AG04450 (cell line): ENCODE data around the gene ZDHHC7. TPM values are rescaled to one million over a fixed set of nuclear protein-coding genes. Genes with fewer than 3 reads are reported as not detected.

Source experiments
- CTCF ChIA-PET: fragments of 300-600, 350-600 bp; formaldehyde crosslinking; extraction: SDS; loops from one replicate; lab custom pipeline; 2022; ENCODE audit warnings: antibody characterized with exemption, inconsistent platforms; lab: Charles Lee
- POLR2A ChIA-PET: fragments of 350-600 bp; formaldehyde crosslinking; extraction: SDS; loops from one replicate; lab custom pipeline; 2021; ENCODE audit warnings: antibody characterized with exemption, inconsistent platforms; lab: Yijun Ruan, JAX
- DNase-seq: peaks from one replicate; pipeline ENCODE4 v3.0.0-alpha.2; 2011; ENCODE audit warnings: low read depth, low spot score
- H3K27ac ChIP-seq: one replicate; pipeline ENCODE4 v1.5.1; 2012; ENCODE audit warnings: low read depth, low read length, control low read depth
- H3K27me3 ChIP-seq: one replicate; pipeline ENCODE4 v1.6.0; 2012; ENCODE audit warnings: low read length; ENCODE audit not compliant: control insufficient read depth, insufficient read depth
- H3K4me3 ChIP-seq: 2 replicates; pipeline ENCODE4 v1.5.1; 2011; ENCODE audit warnings: mild to moderate bottlenecking, low read depth, low read length, control low read depth
- H3K9me3 ChIP-seq: 2 replicates; pipeline ENCODE4 v1.5.1; 2012; ENCODE audit warnings: low read length; ENCODE audit not compliant: control insufficient read depth, insufficient read depth
- polyA plus RNA-seq: library from polyadenylated mRNA; depleted of rRNA; stranded (reverse); fragments of >200 nt; gene quantifications from 2 replicates; pipeline ENCODE4 v1.2.3, GENCODE V29; 2011
- TF ChIP-seq, protein P1 (sequence below): IDR thresholded peaks from 2 replicates; pipeline ENCODE4 v1.5.1; 2011; ENCODE audit warnings: low read depth, low read length, control low read depth, inconsistent platforms

The ZDHHC7 gene
- polyA plus RNA-seq, 1 experiment, result 136 TPM

DNA sequence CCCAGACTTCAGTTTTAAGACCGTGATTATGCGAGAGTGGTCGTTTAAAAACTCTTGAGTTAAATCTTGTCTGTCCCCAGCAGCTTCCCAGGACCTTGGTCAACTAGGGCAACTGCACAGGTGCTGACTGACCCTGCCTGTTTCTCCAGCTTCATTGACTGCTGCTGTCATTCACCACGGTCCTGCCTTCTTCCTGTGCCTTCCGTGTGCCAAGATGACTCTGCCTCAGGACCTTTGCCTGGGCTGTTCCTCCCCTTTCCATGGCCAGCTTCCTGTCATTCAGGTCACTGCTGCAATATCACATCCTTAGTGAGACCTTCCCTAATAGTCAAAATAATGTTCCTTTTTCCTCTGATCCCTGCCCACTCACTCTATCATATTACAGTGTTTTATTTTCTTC, 20.1 kb upstream of the ZDHHC7 start:
- Histone ChIP-seq H3K4me3 (no peak overlapping the region), H3K9me3 (no peaks in the 10 kb centered on the region; the same call in 1 of the 2 replicates), H3K27me3 (no peaks in the 10 kb centered on the region), H3K27ac (no peak overlapping the region)
- ChIA-PET POLR2A (no interaction called here), CTCF (interaction anchor here (0.9 kb wide), 2 partner anchors 24 to 61 kb away, joined by 3 read pairs; no protein-coding TSS in a partner anchor)
- TF ChIP-seq, protein P1, sequence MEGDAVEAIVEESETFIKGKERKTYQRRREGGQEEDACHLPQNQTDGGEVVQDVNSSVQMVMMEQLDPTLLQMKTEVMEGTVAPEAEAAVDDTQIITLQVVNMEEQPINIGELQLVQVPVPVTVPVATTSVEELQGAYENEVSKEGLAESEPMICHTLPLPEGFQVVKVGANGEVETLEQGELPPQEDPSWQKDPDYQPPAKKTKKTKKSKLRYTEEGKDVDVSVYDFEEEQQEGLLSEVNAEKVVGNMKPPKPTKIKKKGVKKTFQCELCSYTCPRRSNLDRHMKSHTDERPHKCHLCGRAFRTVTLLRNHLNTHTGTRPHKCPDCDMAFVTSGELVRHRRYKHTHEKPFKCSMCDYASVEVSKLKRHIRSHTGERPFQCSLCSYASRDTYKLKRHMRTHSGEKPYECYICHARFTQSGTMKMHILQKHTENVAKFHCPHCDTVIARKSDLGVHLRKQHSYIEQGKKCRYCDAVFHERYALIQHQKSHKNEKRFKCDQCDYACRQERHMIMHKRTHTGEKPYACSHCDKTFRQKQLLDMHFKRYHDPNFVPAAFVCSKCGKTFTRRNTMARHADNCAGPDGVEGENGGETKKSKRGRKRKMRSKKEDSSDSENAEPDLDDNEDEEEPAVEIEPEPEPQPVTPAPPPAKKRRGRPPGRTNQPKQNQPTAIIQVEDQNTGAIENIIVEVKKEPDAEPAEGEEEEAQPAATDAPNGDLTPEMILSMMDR, result no peak
- DNase-seq, result no peak

DNA sequence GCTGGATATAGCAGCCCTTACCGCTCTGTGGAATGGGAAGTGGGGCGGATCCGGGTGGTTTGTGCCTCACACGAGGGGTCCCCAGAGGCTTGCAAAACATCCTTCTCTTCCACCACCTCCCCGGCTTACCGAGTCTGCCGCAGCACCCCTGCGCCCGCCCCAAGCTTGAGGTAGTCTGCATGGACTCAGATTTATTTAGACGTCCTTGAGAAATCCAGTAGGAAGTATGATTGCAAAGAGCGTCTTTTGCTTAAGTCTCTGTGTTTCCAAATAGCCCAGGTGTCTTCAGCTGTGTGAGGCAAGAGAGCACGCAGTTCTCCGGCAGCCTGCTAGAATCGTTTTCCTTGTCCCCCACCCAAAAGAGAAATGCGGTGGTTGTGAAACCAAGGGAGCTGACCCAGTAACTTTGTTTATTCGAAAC, 18.7 kb upstream of the ZDHHC7 start:
- no peaks in the 10 kb centered on the region; the same call in 1 of the 2 replicates for H3K9me3 ChIP-seq
- POLR2A ChIA-PET, result interaction anchor here (0.6 kb wide), 1 partner anchor 17 kb away, joined by 3 read pairs; no protein-coding TSS in a partner anchor
- no peak overlapping the region for H3K27ac ChIP-seq
- TF ChIP-seq, protein P1, result no peak
- no peak overlapping the region for H3K4me3 ChIP-seq
- H3K27me3 ChIP-seq, result no peaks in the 10 kb centered on the region
- no peak for DNase-seq
- CTCF ChIA-PET, result no interaction called here

DNA sequence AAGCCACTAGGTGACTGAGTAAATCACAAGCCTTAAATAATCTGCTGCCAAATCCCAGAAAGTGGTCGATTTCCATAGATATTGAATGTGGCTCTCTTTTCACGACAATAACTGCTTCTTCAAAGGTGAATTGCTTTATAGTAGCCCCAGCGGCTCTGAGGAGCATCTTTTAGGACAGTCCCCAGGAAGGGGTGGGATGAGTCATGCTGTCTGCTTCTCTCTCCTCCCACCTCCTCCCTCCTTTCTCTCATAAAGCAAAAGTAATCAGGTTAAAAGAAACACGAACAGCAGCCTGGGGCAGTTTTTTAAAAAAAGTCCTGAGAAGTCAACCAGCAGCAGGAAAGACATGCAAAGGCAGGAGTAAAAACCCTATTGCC, 18.1 kb upstream of the ZDHHC7 start:
- Histone ChIP-seq H3K9me3 (no peaks in the 10 kb centered on the region; the same call in 1 of the 2 replicates), H3K27me3 (no peaks in the 10 kb centered on the region), H3K27ac (no peak overlapping the region), H3K4me3 (no peak overlapping the region)
- TF ChIP-seq, protein P1, result no peak
- POLR2A ChIA-PET, result no interaction called here
- no peak for DNase-seq
- CTCF ChIA-PET, result no interaction called here

DNA sequence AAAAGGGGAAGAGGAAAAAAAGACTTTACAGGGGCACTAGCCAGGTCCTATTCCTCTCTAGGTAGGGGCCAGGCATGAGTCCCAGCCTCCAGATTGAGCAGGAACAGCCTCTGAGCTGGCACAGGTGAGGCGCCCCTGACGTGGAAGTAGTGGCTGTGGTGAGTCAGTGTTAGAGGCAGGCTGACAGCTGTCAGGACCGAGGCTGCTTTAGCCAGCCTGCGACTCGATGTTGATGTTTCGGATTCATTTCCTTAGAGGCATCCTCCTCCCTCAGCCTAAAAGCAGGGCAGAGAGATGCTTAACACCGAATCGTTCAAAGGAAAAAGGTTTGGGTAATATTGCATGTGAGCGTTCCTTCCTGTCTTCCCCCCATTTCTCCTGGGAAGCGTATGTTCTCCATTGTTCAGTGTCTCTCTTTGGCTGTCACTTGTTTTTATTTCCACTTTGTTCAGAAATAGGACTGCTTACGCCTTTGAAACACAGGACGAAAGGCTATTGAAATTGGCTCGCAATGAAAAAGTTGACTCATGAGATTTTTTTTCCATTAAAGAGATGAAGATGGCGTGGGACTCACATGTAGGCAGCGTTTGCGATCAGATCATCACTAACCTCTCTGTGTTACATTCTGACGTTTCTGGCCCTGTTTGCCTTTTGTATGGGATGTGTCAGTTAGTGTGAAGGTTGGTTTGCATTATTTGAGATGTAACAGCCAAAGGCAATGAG, 17.5 kb upstream of the ZDHHC7 start:
- Histone ChIP-seq H3K27me3 (no peaks in the 10 kb centered on the region), H3K27ac (peak overlapping the region; percentile 21), H3K4me3 (peak overlapping the region; percentile 79), H3K9me3 (no peaks in the 10 kb centered on the region; the same call in 1 of the 2 replicates)
- ChIA-PET POLR2A (no interaction called here), CTCF (no interaction called here)
- no peak for DNase-seq
- TF ChIP-seq, protein P1, result no peak
